ENCODE measurements around the gene EXOC4. TPM values are rescaled to one million over a fixed set of nuclear protein-coding genes. Genes with fewer than 3 reads are reported as not detected.

EXOC4 gene
- total RNA-seq, 1 experiment from 2014 or later: 75.8 TPM

GRCh38 chr7:133795068-133795665, 542.3 kb downstream of the EXOC4 start:
- H3K9ac ChIP-seq (ENCODE audit: extremely low read depth, insufficient read length, low read length): no peak overlapping the region
- H2AK5ac ChIP-seq (ENCODE audit: insufficient read length, low read length): no peak overlapping the region
- H3K4me2 ChIP-seq (ENCODE audit: insufficient read depth, insufficient read length, low read length): no peak overlapping the region
- no peak overlapping the region for H4K8ac ChIP-seq (replicated peaks; ENCODE audit: insufficient read length, low read depth, low read length)
- H3K18ac ChIP-seq (ENCODE audit: insufficient read length, low read depth, low read length): no peak overlapping the region
- no peaks in the 10 kb centered on the region for H3K79me1 ChIP-seq (ENCODE audit: insufficient read depth, low read depth, low read length, poor library complexity, severe bottlenecking)
- H3K23ac ChIP-seq (ENCODE audit: insufficient read length, low read depth, low read length): no peak overlapping the region
- no peak overlapping the region for H3K4ac ChIP-seq (ENCODE audit: low read depth, low read length)
- H2BK12ac ChIP-seq (ENCODE audit: insufficient read length, low read depth, low read length): no peak overlapping the region
- no peaks in the 10 kb centered on the region for H3K4me1 ChIP-seq (ENCODE audit: insufficient read depth, low read length)
- WGBS (ENCODE audit: extremely low coverage, insufficient read length, low lambda C conversion rate): no CpG with 5 or more reads among the region's 2 CpGs
- no peak for TF ChIP-seq CTCF (conservative IDR thresholded peaks at IDR 0.05)
- H3K27me3 ChIP-seq (ENCODE audit: insufficient read depth, low read length): no peaks in the 10 kb centered on the region
- no peak overlapping the region for H4K5ac ChIP-seq (ENCODE audit: insufficient read length, low read depth, low read length)
- Mint-ChIP-seq H3K4me1 (no peaks in the 10 kb centered on the region), H3K27ac (no peak overlapping the region), H3K27me3 (ENCODE audit: low read depth) (no peaks in the 10 kb centered on the region), H3K36me3 (ENCODE audit: insufficient read depth in 1 of 3, low read depth in 3 of 3) (no peaks in the 10 kb centered on the region), H3K9me3 (no peaks in the 10 kb centered on the region), H3K4me3 (no peak overlapping the region)
- no peaks in the 10 kb centered on the region for H3K79me2 ChIP-seq (ENCODE audit: insufficient read depth, low read length)
- H4K91ac ChIP-seq (ENCODE audit: insufficient read length, low read depth, low read length): no peak overlapping the region
- no peaks in the 10 kb centered on the region for H3K23me2 ChIP-seq (ENCODE audit: insufficient read length, low read depth, low read length, poor library complexity, severe bottlenecking)
- no peak overlapping the region for H2BK120ac ChIP-seq (ENCODE audit: low read depth, low read length, poor library complexity, severe bottlenecking)
- H3K56ac ChIP-seq (ENCODE audit: insufficient read length, low read depth, low read length): no peak overlapping the region
- H3K14ac ChIP-seq (ENCODE audit: insufficient read depth, low read length): no peak overlapping the region
- H2BK20ac ChIP-seq (ENCODE audit: low read depth, low read length, poor library complexity, severe bottlenecking): no peak overlapping the region
- H2BK5ac ChIP-seq (ENCODE audit: insufficient read length, low read length): no peak overlapping the region
- H3T11ph ChIP-seq (ENCODE audit: low read length): no peak overlapping the region
- H2BK15ac ChIP-seq (ENCODE audit: low read depth, low read length): no peak overlapping the region
- no peaks in the 10 kb centered on the region for H4K20me1 ChIP-seq (ENCODE audit: control insufficient read depth, insufficient read depth, insufficient read length)
- DNase-seq: no peak
- H3K9me3 ChIP-seq (ENCODE audit: control insufficient read depth, low read depth, low read length): no peaks in the 10 kb centered on the region
- H2AFZ ChIP-seq (ENCODE audit: low read length): no peak overlapping the region
- no peak overlapping the region for H3K27ac ChIP-seq (ENCODE audit: insufficient read length, low read depth, low read length)
